ENCODE results near the gene NPFFR1. TPM values are rescaled to one million over a fixed set of nuclear protein-coding genes. Genes with fewer than 3 reads are reported as not detected.
A peak's percentile ranks its signal among the peaks of the same experiment; 100 is the strongest.

NPFFR1 gene
- total RNA-seq, 2 experiments from 2014 or later, result not detected

GRCh38 chr10:70281609-70282008, 2.2 kb downstream of the NPFFR1 start:
- Histone ChIP-seq H3K27ac (ENCODE audit: low read depth, low read length, poor library complexity, severe bottlenecking) (no peak overlapping the region), H3K9me3 (ENCODE audit: low read length) (no peaks in the 10 kb centered on the region), H3K4me2 (ENCODE audit: low read length) (peak overlapping the region; percentile 18; the same call in 1 of the 2 replicates), H3K9me2 (ENCODE audit: insufficient read depth, low read length) (no peaks in the 10 kb centered on the region), H3K4me3 (ENCODE audit: low read depth, low read length, poor library complexity, severe bottlenecking) (no peak overlapping the region), H2AFZ (ENCODE audit: low read length) (peak overlapping the region; percentile 23; the same call in 1 of the 2 replicates), H3K36me3 (ENCODE audit: insufficient read depth, low read length) (no peaks in the 10 kb centered on the region), H3K4me1 (ENCODE audit: insufficient read depth, low read length, poor library complexity, severe bottlenecking) (peaks cover 31% of the 10 kb centered on the region), H3K79me2 (ENCODE audit: insufficient read depth, low read depth, low read length) (no peaks in the 10 kb centered on the region), H4K20me1 (ENCODE audit: insufficient read depth, low read length) (no peaks in the 10 kb centered on the region)
- ChIA-PET CTCF (ENCODE audit: unreplicated experiment) (interaction anchor here (1.1 to 1.8 kb wide), 2 partner anchors 9 to 11 kb away, joined by 4 to 6 read pairs; no protein-coding TSS in a partner anchor), POLR2A (interaction anchor here (0.8 to 1.3 kb wide), 4 partner anchors 9 to 31 kb away, joined by 3 to 4 read pairs (median 4); no protein-coding TSS in a partner anchor)
- intact Hi-C loops (cut with micrococcal nuclease; ENCODE audit: unreplicated experiment), result no loop called here
- no peak for DNase-seq (ENCODE audit: low spot score)
- no peak for TF ChIP-seq EZH2phosphoT487 (IDR thresholded peaks at IDR 0.05; ENCODE audit: borderline replicate concordance, low read depth, low read length)
- no peak for TF ChIP-seq CTCF (conservative IDR thresholded peaks at IDR 0.05; ENCODE audit: low read length)
- no TSS peak for BruUV-seq (replicated peaks)

DNA sequence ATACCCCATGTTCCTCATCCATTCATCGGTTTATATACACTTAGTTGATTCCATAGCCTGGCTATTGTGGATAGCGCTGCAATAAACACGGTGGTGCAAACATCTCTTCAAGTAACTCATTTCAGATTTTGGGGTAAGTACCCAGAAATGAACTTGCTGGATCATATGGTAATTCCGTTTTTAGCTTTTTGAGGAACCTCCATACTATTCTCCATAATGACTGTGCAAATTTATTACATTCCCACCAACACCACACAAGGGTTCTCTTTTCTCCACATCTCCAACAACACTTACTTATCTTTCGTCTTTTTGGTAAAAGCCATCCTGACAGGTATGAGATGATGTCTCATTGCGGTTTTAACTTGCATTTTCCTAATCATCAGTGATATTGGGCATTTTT, 3.7 kb downstream of the NPFFR1 start:
- no peak overlapping the region for H2AFZ ChIP-seq (ENCODE audit: low read length)
- peaks cover 6% of the 10 kb centered on the region; the same call in 1 of the 2 replicates for H3K9me3 ChIP-seq (ENCODE audit: low read length)
- H3K9me2 ChIP-seq (ENCODE audit: insufficient read depth, low read length), result no peaks in the 10 kb centered on the region
- POLR2A ChIA-PET, result interaction anchor here (1.0 to 1.1 kb wide), 2 partner anchors 15 to 123 kb away, joined by 4 to 5 read pairs; partner anchors contain the start of gene EIF4EBP2
- no peaks in the 10 kb centered on the region for H3K36me3 ChIP-seq (ENCODE audit: insufficient read depth, low read length)
- H4K20me1 ChIP-seq (ENCODE audit: insufficient read depth, low read length), result no peaks in the 10 kb centered on the region
- H3K27ac ChIP-seq (ENCODE audit: low read depth, low read length, poor library complexity, severe bottlenecking), result no peak overlapping the region
- TF ChIP-seq CTCF (conservative IDR thresholded peaks at IDR 0.05; ENCODE audit: low read length), result no peak
- TF ChIP-seq EZH2phosphoT487 (IDR thresholded peaks at IDR 0.05; ENCODE audit: borderline replicate concordance, low read depth, low read length), result no peak
- H3K4me3 ChIP-seq (ENCODE audit: low read depth, low read length, poor library complexity, severe bottlenecking), result no peak overlapping the region
- intact Hi-C loops (cut with micrococcal nuclease; ENCODE audit: unreplicated experiment), result no loop called here
- no peak for DNase-seq (ENCODE audit: low spot score)
- no peak overlapping the region for H3K4me2 ChIP-seq (ENCODE audit: low read length)
- peaks cover 31% of the 10 kb centered on the region for H3K4me1 ChIP-seq (ENCODE audit: insufficient read depth, low read length, poor library complexity, severe bottlenecking)
- no TSS peak for BruUV-seq (replicated peaks)
- no peaks in the 10 kb centered on the region for H3K79me2 ChIP-seq (ENCODE audit: insufficient read depth, low read depth, low read length)
- CTCF ChIA-PET (ENCODE audit: unreplicated experiment), result no interaction called here

- intact Hi-C loops (cut with micrococcal nuclease; ENCODE audit: unreplicated experiment), result no loop called here
- POLR2A ChIA-PET, result interaction anchor here (0.7 to 1.3 kb wide), 3 partner anchors 10 to 18 kb away, joined by 3 to 4 read pairs (median 3); no protein-coding TSS in a partner anchor
- no peak overlapping the region for H3K4me3 ChIP-seq (ENCODE audit: low read depth, low read length, poor library complexity, severe bottlenecking)
- H3K36me3 ChIP-seq (ENCODE audit: insufficient read depth, low read length), result no peaks in the 10 kb centered on the region
- peaks cover 43% of the 10 kb centered on the region for H3K4me1 ChIP-seq (ENCODE audit: insufficient read depth, low read length, poor library complexity, severe bottlenecking)
- CTCF ChIA-PET (ENCODE audit: unreplicated experiment), result interaction anchor here (0.6 to 0.9 kb wide), 2 partner anchors 56 to 86 kb away, joined by 3 to 4 read pairs; no protein-coding TSS in a partner anchor
- no peaks in the 10 kb centered on the region for H4K20me1 ChIP-seq (ENCODE audit: insufficient read depth, low read length)
- H2AFZ ChIP-seq (ENCODE audit: low read length), result peak overlapping the region; percentile 56; the same call in 1 of the 2 replicates
- H3K79me2 ChIP-seq (ENCODE audit: insufficient read depth, low read depth, low read length), result no peaks in the 10 kb centered on the region
- no TSS peak for BruUV-seq (replicated peaks)
- H3K9me2 ChIP-seq (ENCODE audit: insufficient read depth, low read length), result no peaks in the 10 kb centered on the region
- H3K9me3 ChIP-seq (ENCODE audit: low read length), result peaks cover 6% of the 10 kb centered on the region; the same call in 1 of the 2 replicates
- TF ChIP-seq EZH2phosphoT487 (IDR thresholded peaks at IDR 0.05; ENCODE audit: borderline replicate concordance, low read depth, low read length), result no peak
- TF ChIP-seq CTCF (conservative IDR thresholded peaks at IDR 0.05; ENCODE audit: low read length), result no peak
- DNase-seq (ENCODE audit: low spot score), result no peak
- H3K4me2 ChIP-seq (ENCODE audit: low read length), result 0 out of 2 replicates have a peak overlapping the region, but pooled peaks have one; percentile 23
- H3K27ac ChIP-seq (ENCODE audit: low read depth, low read length, poor library complexity, severe bottlenecking), result no peak overlapping the region
These were observed 6.3 kb downstream of the NPFFR1 start for GRCh38 chr10:70277396-70278030.
